ENCODE results near the gene HCN4. TPM values are rescaled to one million over a fixed set of nuclear protein-coding genes. Genes with fewer than 3 reads are reported as not detected.
A peak's percentile ranks its signal among the peaks of the same experiment; 100 is the strongest.

HCN4 gene
- total RNA-seq, 2 donors from 2014 or later = 0.82 to 3.1 TPM

GRCh38 chr15:73325191-73325861, 43.4 kb downstream of the HCN4 start:
- peak; percentile 74 for TF ChIP-seq CTCF (conservative IDR thresholded peaks at IDR 0.05)
- no peaks in the 10 kb centered on the region for H3K36me3 ChIP-seq (ENCODE audit: control insufficient read depth, insufficient read depth, low read length)
- no peaks in the 10 kb centered on the region for H3K9me3 ChIP-seq (ENCODE audit: control insufficient read depth, low read length)
- H3K9ac ChIP-seq (ENCODE audit: extremely low read depth, low read length, poor library complexity, severe bottlenecking) = no peak overlapping the region
- H3K27me3 ChIP-seq (ENCODE audit: control insufficient read depth, insufficient read depth, low read length, poor library complexity, severe bottlenecking) = no peaks in the 10 kb centered on the region
- no peak overlapping the region for H3K27ac ChIP-seq (ENCODE audit: low read depth, low read length)
- H3K4me1 Mint-ChIP-seq = no peaks in the 10 kb centered on the region
- peak; percentile 67 for DNase-seq
- H3K36me3 Mint-ChIP-seq (ENCODE audit: low read depth) = no peaks in the 10 kb centered on the region
- no peaks in the 10 kb centered on the region for H3K9me3 Mint-ChIP-seq
- no peak overlapping the region for H3K27ac Mint-ChIP-seq
- H3K27me3 Mint-ChIP-seq (ENCODE audit: insufficient read depth) = no peaks in the 10 kb centered on the region
- no peak overlapping the region for H3K4me3 ChIP-seq (ENCODE audit: low read length)
- 89 to 90% methylated on average over 21 to 29 of the region's 29 CpGs for WGBS, 2 experiments (ENCODE audit: insufficient coverage in 1 of 2, insufficient read length in 1 of 2)
- no peaks in the 10 kb centered on the region for H3K4me1 ChIP-seq (ENCODE audit: control insufficient read depth, insufficient read depth, low read length)
- H3K4me3 Mint-ChIP-seq = no peak overlapping the region

GRCh38 chr15:73324496-73325170, 44.1 kb downstream of the HCN4 start:
- Histone ChIP-seq H3K27me3 (ENCODE audit: control insufficient read depth, insufficient read depth, low read length, poor library complexity, severe bottlenecking) (no peaks in the 10 kb centered on the region), H3K9ac (ENCODE audit: extremely low read depth, low read length, poor library complexity, severe bottlenecking) (no peak overlapping the region), H3K27ac (ENCODE audit: low read depth, low read length) (no peak overlapping the region), H3K4me3 (ENCODE audit: low read length) (no peak overlapping the region), H3K9me3 (ENCODE audit: control insufficient read depth, low read length) (no peaks in the 10 kb centered on the region), H3K36me3 (ENCODE audit: control insufficient read depth, insufficient read depth, low read length) (no peaks in the 10 kb centered on the region), H3K4me1 (ENCODE audit: control insufficient read depth, insufficient read depth, low read length) (no peaks in the 10 kb centered on the region)
- Mint-ChIP-seq H3K27me3 (ENCODE audit: insufficient read depth) (no peaks in the 10 kb centered on the region), H3K9me3 (no peaks in the 10 kb centered on the region), H3K36me3 (ENCODE audit: low read depth) (no peaks in the 10 kb centered on the region), H3K4me3 (no peak overlapping the region), H3K27ac (no peak overlapping the region), H3K4me1 (no peaks in the 10 kb centered on the region)
- WGBS, 2 experiments (ENCODE audit: insufficient coverage in 1 of 2, insufficient read length in 1 of 2) = 95 to 98% methylated on average over 12 to 16 of the region's 16 CpGs
- no peak for TF ChIP-seq CTCF (conservative IDR thresholded peaks at IDR 0.05)
- no peak for DNase-seq

- Histone ChIP-seq H3K9me3 (ENCODE audit: control insufficient read depth, low read length) (no peaks in the 10 kb centered on the region), H3K4me1 (ENCODE audit: control insufficient read depth, insufficient read depth, low read length) (no peaks in the 10 kb centered on the region), H3K36me3 (ENCODE audit: control insufficient read depth, insufficient read depth, low read length) (no peaks in the 10 kb centered on the region), H3K27me3 (ENCODE audit: control insufficient read depth, insufficient read depth, low read length, poor library complexity, severe bottlenecking) (no peaks in the 10 kb centered on the region), H3K4me3 (ENCODE audit: low read length) (no peak overlapping the region), H3K9ac (ENCODE audit: extremely low read depth, low read length, poor library complexity, severe bottlenecking) (no peak overlapping the region), H3K27ac (ENCODE audit: low read depth, low read length) (no peak overlapping the region)
- TF ChIP-seq CTCF (conservative IDR thresholded peaks at IDR 0.05) = no peak
- Mint-ChIP-seq H3K36me3 (ENCODE audit: low read depth) (no peaks in the 10 kb centered on the region), H3K4me3 (no peak overlapping the region), H3K4me1 (no peaks in the 10 kb centered on the region), H3K9me3 (no peaks in the 10 kb centered on the region), H3K27me3 (ENCODE audit: insufficient read depth) (peaks cover 2% of the 10 kb centered on the region), H3K27ac (no peak overlapping the region)
- DNase-seq = no peak
- WGBS, 2 experiments (ENCODE audit: insufficient coverage in 1 of 2, insufficient read length in 1 of 2) = 96 to 100% methylated on average over 1 to 16 of the region's 16 CpGs
Measured at GRCh38 chr15:73323956-73324355, 44.8 kb downstream of the HCN4 start.
